GM12878 (cell line): ENCODE measurements around the gene FANCC. TPM values are rescaled to one million over a fixed set of nuclear protein-coding genes. Genes with fewer than 3 reads are reported as not detected.

Source experiments
- ATAC-seq: fragments of 200-7000 bp; cut with Tn5 transposase; 3 replicates; pipeline ENCODE4 v1.9.1; 2020; ENCODE audit warnings: mild to moderate bottlenecking, moderate library complexity
- BruUV-seq: library from RNA; stranded (reverse); fragments of 400-500 nt; replicated peaks from 2 replicates; lab custom pipeline; 2021; lab: Mats Ljungman, UMichigan
- CTCF ChIA-PET: fragments of 300-600 bp; sonication (Branson Sonifier 250); formaldehyde crosslinking; extraction: SDS; loops from one replicate; lab custom pipeline; 2021; ENCODE audit warnings: inconsistent platforms; lab: Yijun Ruan, JAX
- POLR2A ChIA-PET: fragments of 350-600 bp; formaldehyde crosslinking; extraction: SDS; loops from one replicate; lab custom pipeline; 2021; ENCODE audit warnings: inconsistent platforms; lab: Charles Lee
- RAD21 ChIA-PET: fragments of 300-600 bp; sonication (Branson Sonifier 250); formaldehyde crosslinking; loops from one replicate; lab custom pipeline; 2023; ENCODE audit warnings: antibody characterized with exemption; ENCODE audit not compliant: unreplicated experiment; lab: Charles Lee
- SMC1A ChIA-PET: fragments of 300-600 bp; sonication (Branson Sonifier 250); formaldehyde crosslinking; loops from one replicate; lab custom pipeline; 2023; ENCODE audit not compliant: unreplicated experiment, uncharacterized antibody; lab: Charles Lee
- DNase-seq: peaks from one replicate; pipeline ENCODE4 v3.0.0-alpha.2; 2011; ENCODE audit warnings: low read depth, low spot score
- FAIRE-seq: peaks from 3 replicates; lab custom pipeline; 2011; peaks lifted over from hg19 to GRCh38; lab: Jason Lieb, UNC
- H2AFZ ChIP-seq: 2 replicates; pipeline ENCODE4 v1.6.0; 2011; ENCODE audit warnings: low read depth, low read length, control low read depth; ENCODE audit not compliant: control insufficient read depth
- H3K27ac ChIP-seq: 2 replicates; pipeline ENCODE4 v1.5.1; 2011; ENCODE audit warnings: control low read depth; ENCODE audit not compliant: control insufficient read depth, insufficient read depth
- H3K27me3 ChIP-seq, 2 experiments: replicated peaks in 1 of 2; 2 replicates each; pipeline versions ENCODE4 v1.6.0 to v1.6.1; 2011; ENCODE audit warnings: low read length in 1 of 2; ENCODE audit not compliant: control insufficient read depth in 2 of 2, insufficient read depth in 2 of 2
- H3K36me3 ChIP-seq, 2 experiments: 2 replicates each; pipeline ENCODE4 v1.5.1; 2011; ENCODE audit warnings: low read length in 1 of 2; ENCODE audit not compliant: control insufficient read depth in 2 of 2, insufficient read depth in 2 of 2
- H3K4me1 ChIP-seq: 2 replicates; pipeline ENCODE4 v1.6.1; 2011; ENCODE audit warnings: mild to moderate bottlenecking, low read length, moderate library complexity, mixed read lengths; ENCODE audit not compliant: control insufficient read depth, insufficient read depth
- H3K4me2 ChIP-seq: 2 replicates; pipeline ENCODE4 v1.6.0; 2011; ENCODE audit warnings: control low read depth; ENCODE audit not compliant: control insufficient read depth, insufficient read depth
- H3K4me3 ChIP-seq: fragments of 200-600 bp; sonication (generic); 2 replicates; pipeline ENCODE4 v1.5.1; 2016
- H3K79me2 ChIP-seq: 2 replicates; pipeline ENCODE4 v1.6.0; 2011; ENCODE audit warnings: low read length; ENCODE audit not compliant: control insufficient read depth, insufficient read depth
- H3K9ac ChIP-seq: 2 replicates; pipeline ENCODE4 v1.8.0; 2011; ENCODE audit warnings: low read length, control low read depth, mixed read lengths; ENCODE audit not compliant: control insufficient read depth, insufficient read depth
- H3K9me3 ChIP-seq: replicated peaks from 3 replicates; pipeline ENCODE4 v1.5.1; 2011; ENCODE audit warnings: mild to moderate bottlenecking, low read length; ENCODE audit not compliant: control insufficient read depth, insufficient read depth
- H4K20me1 ChIP-seq: 2 replicates; pipeline ENCODE4 v1.6.0; 2011; ENCODE audit not compliant: control insufficient read depth, insufficient read depth
- EZH2 ChIP-seq: IDR thresholded peaks from 2 replicates; pipeline ENCODE4 v1.6.1; 2012; ENCODE audit warnings: low read depth, mild to moderate bottlenecking, control low read depth, inconsistent platforms, low read length, borderline replicate concordance; ENCODE audit not compliant: control insufficient read depth
- HDAC2 ChIP-seq: fragments of 200-600 bp; sonication (generic); IDR thresholded peaks from 2 replicates; pipeline ENCODE4 v1.6.1; 2017
- MYB ChIP-seq: fragments of 150-350 bp; IDR thresholded peaks from 2 replicates; pipeline ENCODE4 v1.6.1; 2014; ENCODE audit warnings: mild to moderate bottlenecking, low read depth, low read length, borderline replicate concordance
- NFYB ChIP-seq: IDR thresholded peaks from 2 replicates; pipeline ENCODE4 v1.6.1; 2011; ENCODE audit warnings: low read depth, mild to moderate bottlenecking, low read length, improper control_type of control experiment, moderate library complexity; ENCODE audit not compliant: insufficient read depth
- RB1 ChIP-seq: fragments of 450-650 bp; formaldehyde crosslinking; IDR thresholded peaks from 2 replicates; pipeline ENCODE4 v1.6.1; 2017; ENCODE audit warnings: mild to moderate bottlenecking, borderline replicate concordance
- STAT3 ChIP-seq: IDR thresholded peaks from 2 replicates; pipeline ENCODE4 v1.6.1; 2011; ENCODE audit warnings: low read depth, low read length, improper control_type of control experiment
- SUPT20H ChIP-seq: IDR thresholded peaks from 2 replicates; pipeline ENCODE4 v1.6.1; 2011; ENCODE audit warnings: low read depth, mild to moderate bottlenecking, low read length, moderate library complexity, borderline replicate concordance; ENCODE audit not compliant: control insufficient read depth
- WGBS: methylation state at CpG from one replicate; pipeline ENCODE4 v1.1.6; 2016; ENCODE audit warnings: low lambda C conversion rate; ENCODE audit not compliant: insufficient replicate concordance, insufficient coverage; ENCODE audit errors: missing lambda C conversion rate; 5-methylcytosine and 5-hydroxymethylcytosine counted together
- in situ Hi-C: fragments of 300-500 bp; cut with MboI; formaldehyde crosslinking; loops from 9 replicates; pipeline ENCODE4 v1.14.3; 2018; ENCODE audit warnings: mixed read lengths
- intact Hi-C: fragments of 100-400 bp; cut with micrococcal nuclease; formaldehyde crosslinking; loops from one replicate; pipeline ENCODE4 v1.14.2; 2022; ENCODE audit not compliant: unreplicated experiment
- polyA plus RNA-seq, 11 experiments: library from polyadenylated mRNA; depleted of rRNA in 4 of 11; unstranded in 6 of 11; stranded (reverse) in 5 of 11; fragments of >200 nt; fragmentation: Nextera tagmentation in 4 of 11; fragmentation: Illumina TruSeq in 1 of 11; extraction: Ambion mirVana in 4 of 11; extraction: Trizol in 1 of 11; gene quantifications; 1 replicate in 1 of 11; 2 replicates in 10 of 11; pipeline versions ENCODE4 v1.2.1 to v1.2.3, GENCODE V29; 2011 to 2016; ENCODE audit warnings: inconsistent platforms in 2 of 11, missing spikeins in 2 of 11, low read depth in 1 of 11
- total RNA-seq, 4 experiments: library from RNA; depleted of rRNA in 3 of 4; stranded (reverse); fragments of >200 nt in 3 of 4; fragmentation: Illumina TruSeq in 1 of 4; extraction: Trizol in 1 of 4; gene quantifications; 2 replicates each; pipeline versions ENCODE4 v1.2.1 to v1.2.3, GENCODE V29; 2013 to 2021
- TF ChIP-seq, protein P1 (sequence below): IDR thresholded peaks from 2 replicates; pipeline ENCODE4 v1.6.1; 2012; ENCODE audit warnings: low read depth, low read length, improper control_type of control experiment
- TF ChIP-seq, protein P2 (sequence below): fragments of 450-650 bp; IDR thresholded peaks from 2 replicates; pipeline ENCODE4 v1.6.1; 2016; ENCODE audit warnings: mild to moderate bottlenecking, moderate library complexity, borderline replicate concordance

Gene FANCC
- total and polyA plus RNA-seq, 10 of the 15 experiments (the other 5 are each of a cell fraction or from before 2014, with no cell fraction given) = 1.2 to 16.8 (median 10.5) TPM

GRCh38 chr9:95211028-95211427 is 106.5 kb downstream of the FANCC start:
- peak; percentile 27 for FAIRE-seq
- TF ChIP-seq RB1 (no peak), STAT3 (no peak), SUPT20H (no peak), HDAC2 (no peak), NFYB (no peak), MYB (no peak), EZH2 (no peak)
- TF ChIP-seq, protein P1, sequence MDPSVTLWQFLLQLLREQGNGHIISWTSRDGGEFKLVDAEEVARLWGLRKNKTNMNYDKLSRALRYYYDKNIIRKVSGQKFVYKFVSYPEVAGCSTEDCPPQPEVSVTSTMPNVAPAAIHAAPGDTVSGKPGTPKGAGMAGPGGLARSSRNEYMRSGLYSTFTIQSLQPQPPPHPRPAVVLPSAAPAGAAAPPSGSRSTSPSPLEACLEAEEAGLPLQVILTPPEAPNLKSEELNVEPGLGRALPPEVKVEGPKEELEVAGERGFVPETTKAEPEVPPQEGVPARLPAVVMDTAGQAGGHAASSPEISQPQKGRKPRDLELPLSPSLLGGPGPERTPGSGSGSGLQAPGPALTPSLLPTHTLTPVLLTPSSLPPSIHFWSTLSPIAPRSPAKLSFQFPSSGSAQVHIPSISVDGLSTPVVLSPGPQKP = no peak
- TF ChIP-seq, protein P2, sequence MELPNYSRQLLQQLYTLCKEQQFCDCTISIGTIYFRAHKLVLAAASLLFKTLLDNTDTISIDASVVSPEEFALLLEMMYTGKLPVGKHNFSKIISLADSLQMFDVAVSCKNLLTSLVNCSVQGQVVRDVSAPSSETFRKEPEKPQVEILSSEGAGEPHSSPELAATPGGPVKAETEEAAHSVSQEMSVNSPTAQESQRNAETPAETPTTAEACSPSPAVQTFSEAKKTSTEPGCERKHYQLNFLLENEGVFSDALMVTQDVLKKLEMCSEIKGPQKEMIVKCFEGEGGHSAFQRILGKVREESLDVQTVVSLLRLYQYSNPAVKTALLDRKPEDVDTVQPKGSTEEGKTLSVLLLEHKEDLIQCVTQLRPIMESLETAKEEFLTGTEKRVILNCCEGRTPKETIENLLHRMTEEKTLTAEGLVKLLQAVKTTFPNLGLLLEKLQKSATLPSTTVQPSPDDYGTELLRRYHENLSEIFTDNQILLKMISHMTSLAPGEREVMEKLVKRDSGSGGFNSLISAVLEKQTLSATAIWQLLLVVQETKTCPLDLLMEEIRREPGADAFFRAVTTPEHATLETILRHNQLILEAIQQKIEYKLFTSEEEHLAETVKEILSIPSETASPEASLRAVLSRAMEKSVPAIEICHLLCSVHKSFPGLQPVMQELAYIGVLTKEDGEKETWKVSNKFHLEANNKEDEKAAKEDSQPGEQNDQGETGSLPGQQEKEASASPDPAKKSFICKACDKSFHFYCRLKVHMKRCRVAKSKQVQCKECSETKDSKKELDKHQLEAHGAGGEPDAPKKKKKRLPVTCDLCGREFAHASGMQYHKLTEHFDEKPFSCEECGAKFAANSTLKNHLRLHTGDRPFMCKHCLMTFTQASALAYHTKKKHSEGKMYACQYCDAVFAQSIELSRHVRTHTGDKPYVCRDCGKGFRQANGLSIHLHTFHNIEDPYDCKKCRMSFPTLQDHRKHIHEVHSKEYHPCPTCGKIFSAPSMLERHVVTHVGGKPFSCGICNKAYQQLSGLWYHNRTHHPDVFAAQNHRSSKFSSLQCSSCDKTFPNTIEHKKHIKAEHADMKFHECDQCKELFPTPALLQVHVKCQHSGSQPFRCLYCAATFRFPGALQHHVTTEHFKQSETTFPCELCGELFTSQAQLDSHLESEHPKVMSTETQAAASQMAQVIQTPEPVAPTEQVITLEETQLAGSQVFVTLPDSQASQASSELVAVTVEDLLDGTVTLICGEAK = no peak
- no peak overlapping the region for H2AFZ ChIP-seq
- H3K9me3 ChIP-seq = no peaks in the 10 kb centered on the region
- no peaks in the 10 kb centered on the region for H4K20me1 ChIP-seq
- no peaks in the 10 kb centered on the region for H3K36me3 ChIP-seq
- intact Hi-C loops = no loop called here
- ChIA-PET POLR2A (no interaction called here), RAD21 (no interaction called here), SMC1A (interaction anchor here (1.6 kb wide), 1 partner anchor 13 kb away, joined by 3 read pairs; no protein-coding TSS in a partner anchor), CTCF (no interaction called here)
- no TSS peak for BruUV-seq
- 75% methylated on average over 1 of the region's 1 CpG for WGBS
- DNase-seq = no peak
- no peak overlapping the region for H3K4me2 ChIP-seq
- ATAC-seq = peak; percentile 72
- no peak overlapping the region for H3K9ac ChIP-seq
- H3K27me3 ChIP-seq = no peaks in the 10 kb centered on the region
- H3K4me3 ChIP-seq = no peak overlapping the region
- no peak overlapping the region for H3K27ac ChIP-seq
- peaks cover 3% of the 10 kb centered on the region; the same call in 1 of the 2 replicates for H3K4me1 ChIP-seq
- no peaks in the 10 kb centered on the region for H3K79me2 ChIP-seq
- in situ Hi-C loops = no loop called here
